ENCODE data around the gene PRSS2.

DNA sequence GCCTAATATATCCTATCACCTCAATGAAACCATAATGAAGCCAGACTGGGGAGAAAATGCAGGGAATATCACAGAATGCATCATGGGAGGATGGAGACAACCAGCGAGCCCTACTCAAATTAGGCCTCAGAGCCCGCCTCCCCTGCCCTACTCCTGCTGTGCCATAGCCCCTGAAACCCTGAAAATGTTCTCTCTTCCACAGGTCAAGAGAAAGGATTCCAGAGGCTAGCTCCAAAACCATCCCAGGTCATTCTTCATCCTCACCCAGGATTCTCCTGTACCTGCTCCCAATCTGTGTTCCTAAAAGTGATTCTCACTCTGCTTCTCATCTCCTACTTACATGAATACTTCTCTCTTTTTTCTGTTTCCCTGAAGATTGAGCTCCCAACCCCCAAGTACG, 31.5 kb downstream of the PRSS2 start:
- TF ChIP-seq POLR2A (IDR thresholded peaks at IDR 0.05; ENCODE audit: low read depth, low read length) = no peak
- no peak for TF ChIP-seq POLR2AphosphoS5 (IDR thresholded peaks at IDR 0.05; ENCODE audit: low read depth, low read length)
- no peak for TF ChIP-seq PAX5 (IDR thresholded peaks at IDR 0.05; ENCODE audit: insufficient read depth, low read length, severe bottlenecking)
- no peak for TF ChIP-seq TAF1 (IDR thresholded peaks at IDR 0.05; ENCODE audit: low read depth, low read length)
- TF ChIP-seq POU2F2 (IDR thresholded peaks at IDR 0.05; ENCODE audit: low read depth, low read length) = no peak

Data from GM12891 (cell line).